Lower leg skin (tissue), 3 donors: Measurements from ENCODE around the gene ZMYM2.

Source experiments
- POLR2A ChIP-seq, 2 donors: fragments of 450-650 bp; IDR thresholded peaks; one replicate each; pipeline ENCODE4 v1.6.1; 2016 to 2017; ENCODE audit warnings: antibody characterized with exemption in 2 of 2, mild to moderate bottlenecking in 1 of 2, moderate library complexity in 1 of 2
- TF ChIP-seq, protein P1 (sequence below), 3 donors: fragments of 450-650 bp; IDR thresholded peaks; one replicate each; pipeline ENCODE4 v1.5.1; 2016; ENCODE audit warnings: antibody characterized with exemption in 3 of 3, mild to moderate bottlenecking in 3 of 3, moderate library complexity in 2 of 3

DNA sequence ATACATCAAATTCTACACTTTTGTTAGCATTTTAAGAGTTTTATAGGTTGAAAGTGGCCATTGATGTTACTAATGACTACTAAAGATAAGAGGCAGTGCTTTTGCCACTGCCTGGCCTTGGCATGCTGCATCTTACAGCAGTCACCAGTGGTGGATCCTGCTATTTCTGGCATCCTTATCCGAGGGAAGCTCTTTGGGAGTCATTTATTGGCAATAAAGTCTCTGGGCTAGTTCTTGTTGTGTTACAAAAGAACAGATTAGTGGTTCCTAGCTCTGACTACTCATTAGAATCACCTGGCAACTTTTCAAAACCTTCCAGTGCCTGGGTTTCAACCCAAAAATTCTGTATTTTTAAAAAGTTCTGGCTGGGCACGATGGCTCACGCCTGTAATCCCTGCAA lies 94.5 kb downstream of the ZMYM2 start:
- TF ChIP-seq POLR2A (IDR thresholded peaks at IDR 0.05) = no peak
- TF ChIP-seq, protein P1, sequence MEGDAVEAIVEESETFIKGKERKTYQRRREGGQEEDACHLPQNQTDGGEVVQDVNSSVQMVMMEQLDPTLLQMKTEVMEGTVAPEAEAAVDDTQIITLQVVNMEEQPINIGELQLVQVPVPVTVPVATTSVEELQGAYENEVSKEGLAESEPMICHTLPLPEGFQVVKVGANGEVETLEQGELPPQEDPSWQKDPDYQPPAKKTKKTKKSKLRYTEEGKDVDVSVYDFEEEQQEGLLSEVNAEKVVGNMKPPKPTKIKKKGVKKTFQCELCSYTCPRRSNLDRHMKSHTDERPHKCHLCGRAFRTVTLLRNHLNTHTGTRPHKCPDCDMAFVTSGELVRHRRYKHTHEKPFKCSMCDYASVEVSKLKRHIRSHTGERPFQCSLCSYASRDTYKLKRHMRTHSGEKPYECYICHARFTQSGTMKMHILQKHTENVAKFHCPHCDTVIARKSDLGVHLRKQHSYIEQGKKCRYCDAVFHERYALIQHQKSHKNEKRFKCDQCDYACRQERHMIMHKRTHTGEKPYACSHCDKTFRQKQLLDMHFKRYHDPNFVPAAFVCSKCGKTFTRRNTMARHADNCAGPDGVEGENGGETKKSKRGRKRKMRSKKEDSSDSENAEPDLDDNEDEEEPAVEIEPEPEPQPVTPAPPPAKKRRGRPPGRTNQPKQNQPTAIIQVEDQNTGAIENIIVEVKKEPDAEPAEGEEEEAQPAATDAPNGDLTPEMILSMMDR (IDR thresholded peaks at IDR 0.05) = no peak
